GM21515 (cell line): Measurements from ENCODE around the gene CC2D2B.
"Not testable (repeated sequence)": the region's sequence is repeated elsewhere in the genome, so short reads cannot be mapped to it uniquely, and the experiment has no call there.

Source experiments
- ATAC-seq: cut with Tn5 transposase; IDR thresholded peaks from one replicate; pipeline ENCODE4 v1.9.1; 2021; ENCODE audit not compliant: unreplicated experiment

The CC2D2B gene

DNA sequence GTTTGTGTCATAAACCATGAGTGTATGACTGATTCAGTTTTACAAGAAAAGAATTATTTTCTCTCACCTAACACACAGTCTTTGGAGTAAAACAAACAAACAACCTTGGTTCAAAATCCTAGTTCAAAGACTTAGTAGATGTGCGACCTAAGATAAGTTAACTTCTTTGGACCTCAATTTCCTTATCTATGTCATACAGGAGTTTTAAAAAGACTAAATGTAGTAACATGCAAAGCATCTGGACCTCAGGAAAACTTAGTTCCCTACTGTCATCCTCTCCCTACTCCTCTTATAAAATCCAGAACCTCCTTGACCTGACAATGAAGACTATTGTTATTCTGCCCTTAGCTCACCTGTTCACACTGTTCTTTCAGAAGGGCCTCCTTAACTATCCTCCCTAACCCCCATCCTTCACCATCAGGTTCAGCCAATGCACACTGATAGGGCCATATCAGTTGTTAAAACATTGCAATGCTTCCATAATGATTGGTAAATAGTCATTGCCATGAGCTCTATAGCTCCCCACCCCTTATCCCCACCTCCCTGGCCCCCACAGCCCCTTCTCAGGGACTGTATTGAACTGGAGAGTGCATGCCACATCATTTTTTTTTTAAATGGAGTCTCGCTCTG is 106.8 kb downstream of the CC2D2B start:
- no peak for ATAC-seq

DNA sequence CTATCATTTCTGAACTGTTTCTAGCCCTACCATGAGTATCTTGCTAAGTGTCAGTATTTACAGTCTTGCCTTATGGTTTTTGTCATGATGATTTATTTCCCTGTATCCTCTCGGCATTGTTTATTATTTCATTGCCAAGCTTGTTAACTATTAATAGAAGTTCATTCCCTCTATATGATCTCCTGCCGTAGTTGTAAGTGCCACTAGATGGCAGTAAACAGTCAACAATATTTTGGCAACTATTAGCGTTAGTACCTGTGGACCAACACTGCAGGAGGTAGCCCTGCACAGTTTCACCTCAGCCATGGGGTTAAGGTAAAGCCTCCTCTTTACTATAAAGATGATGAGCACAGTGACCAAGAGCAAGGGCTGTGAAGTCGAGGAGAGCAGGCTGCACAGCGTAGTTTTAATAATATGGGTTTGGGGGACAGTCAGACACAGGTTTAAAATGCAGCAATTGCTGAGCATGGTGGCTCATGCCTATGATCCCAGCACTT is 109.5 kb downstream of the CC2D2B start:
- peak; percentile 79 for ATAC-seq

DNA sequence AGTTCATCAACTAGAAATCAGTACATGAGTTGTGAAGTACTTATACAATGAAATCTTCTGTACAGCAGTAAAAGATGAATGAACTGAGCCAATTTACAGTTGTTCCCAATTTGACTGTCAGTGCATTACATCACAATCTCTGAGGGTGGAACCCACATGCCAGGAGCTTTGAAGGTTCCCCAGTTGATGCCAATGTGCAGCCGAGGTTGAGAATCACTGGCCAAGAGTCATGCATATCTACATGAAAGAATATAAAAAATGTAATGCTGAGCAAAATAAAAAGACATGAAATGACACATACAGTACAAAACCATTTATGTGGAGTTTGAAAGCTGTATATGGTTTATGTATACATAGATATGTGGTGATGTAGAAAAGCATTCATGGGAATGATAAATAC is 113.6 kb downstream of the CC2D2B start:
- ATAC-seq, result no peak

DNA sequence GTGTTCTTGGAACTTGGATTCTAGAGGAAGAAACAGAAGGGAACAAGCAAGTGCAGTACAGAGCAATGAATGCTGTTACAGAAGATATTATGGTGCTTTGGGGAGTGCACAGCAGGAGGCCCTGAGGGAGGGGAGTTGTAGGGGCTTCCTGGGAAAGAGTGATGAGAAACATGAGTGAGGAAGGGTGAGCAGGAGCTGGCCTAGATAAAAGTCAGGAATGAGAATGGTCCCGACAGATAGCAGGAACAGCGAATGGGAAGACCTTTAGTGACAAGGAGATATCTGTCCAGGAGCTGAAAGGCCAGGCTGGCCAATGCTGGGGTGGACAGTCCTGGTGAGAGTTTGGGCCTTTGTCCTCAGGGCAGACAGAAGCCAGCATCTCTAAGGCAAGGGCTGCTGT is 115.0 kb downstream of the CC2D2B start:
- ATAC-seq, result no peak

DNA sequence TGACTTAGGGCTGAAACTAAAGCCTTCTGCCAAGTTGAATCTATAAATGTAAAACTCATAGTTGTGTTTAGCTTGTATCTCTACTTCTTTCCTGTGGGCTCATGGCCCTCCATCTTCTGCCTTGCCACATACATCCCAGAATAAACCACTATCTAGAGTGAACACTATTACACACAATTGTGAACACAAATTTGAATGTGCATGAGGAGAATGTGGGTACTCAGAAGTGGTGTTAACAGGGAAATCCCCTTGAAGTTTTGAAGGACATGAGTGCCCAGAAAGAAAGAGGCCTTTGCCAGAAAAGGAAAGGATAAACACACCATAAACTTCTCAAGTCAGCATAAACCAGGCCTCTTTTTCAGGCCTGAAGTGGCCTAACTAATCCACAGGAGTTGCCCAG is 115.4 kb downstream of the CC2D2B start:
- no peak for ATAC-seq

DNA sequence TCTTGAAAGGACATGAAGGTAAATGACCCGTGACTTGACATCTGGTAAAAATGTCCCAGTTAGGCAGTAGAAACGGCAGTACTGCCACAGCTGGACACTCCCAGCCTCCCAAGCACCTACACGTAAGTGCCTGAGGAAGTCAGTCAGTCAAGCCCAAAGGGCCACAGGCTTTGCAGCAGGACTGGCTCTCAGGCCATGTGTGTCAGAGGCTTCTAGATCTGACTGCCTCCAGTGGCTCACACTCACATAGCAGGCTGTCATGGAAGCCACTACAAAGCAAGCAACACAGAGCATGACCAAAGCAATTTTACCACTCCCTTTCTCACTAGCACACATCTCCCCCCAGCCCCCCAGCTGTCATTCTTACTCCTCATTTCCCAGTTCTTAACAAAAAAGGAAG is 117.8 kb downstream of the CC2D2B start:
- peak; percentile 51 for ATAC-seq

DNA sequence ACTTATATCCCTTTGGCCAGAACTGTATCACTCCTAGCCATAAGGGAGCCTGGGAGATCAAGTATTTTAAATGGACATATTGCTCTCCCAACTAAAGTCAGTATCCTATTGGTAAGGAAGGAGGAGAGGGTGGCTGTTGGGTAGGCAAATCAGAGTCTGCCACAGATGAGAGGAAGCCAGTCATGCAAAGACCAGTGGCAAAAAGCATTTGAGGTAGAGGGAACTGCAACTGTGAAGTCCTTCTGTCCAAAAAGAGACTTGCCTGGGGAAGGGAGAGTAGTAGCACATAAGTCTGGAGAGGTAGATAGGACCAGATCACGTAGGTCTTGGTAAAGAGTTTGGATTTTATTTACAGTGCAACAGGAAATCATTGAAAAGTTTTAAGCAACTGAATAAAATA is 126.8 kb downstream of the CC2D2B start:
- ATAC-seq, result no peak

DNA sequence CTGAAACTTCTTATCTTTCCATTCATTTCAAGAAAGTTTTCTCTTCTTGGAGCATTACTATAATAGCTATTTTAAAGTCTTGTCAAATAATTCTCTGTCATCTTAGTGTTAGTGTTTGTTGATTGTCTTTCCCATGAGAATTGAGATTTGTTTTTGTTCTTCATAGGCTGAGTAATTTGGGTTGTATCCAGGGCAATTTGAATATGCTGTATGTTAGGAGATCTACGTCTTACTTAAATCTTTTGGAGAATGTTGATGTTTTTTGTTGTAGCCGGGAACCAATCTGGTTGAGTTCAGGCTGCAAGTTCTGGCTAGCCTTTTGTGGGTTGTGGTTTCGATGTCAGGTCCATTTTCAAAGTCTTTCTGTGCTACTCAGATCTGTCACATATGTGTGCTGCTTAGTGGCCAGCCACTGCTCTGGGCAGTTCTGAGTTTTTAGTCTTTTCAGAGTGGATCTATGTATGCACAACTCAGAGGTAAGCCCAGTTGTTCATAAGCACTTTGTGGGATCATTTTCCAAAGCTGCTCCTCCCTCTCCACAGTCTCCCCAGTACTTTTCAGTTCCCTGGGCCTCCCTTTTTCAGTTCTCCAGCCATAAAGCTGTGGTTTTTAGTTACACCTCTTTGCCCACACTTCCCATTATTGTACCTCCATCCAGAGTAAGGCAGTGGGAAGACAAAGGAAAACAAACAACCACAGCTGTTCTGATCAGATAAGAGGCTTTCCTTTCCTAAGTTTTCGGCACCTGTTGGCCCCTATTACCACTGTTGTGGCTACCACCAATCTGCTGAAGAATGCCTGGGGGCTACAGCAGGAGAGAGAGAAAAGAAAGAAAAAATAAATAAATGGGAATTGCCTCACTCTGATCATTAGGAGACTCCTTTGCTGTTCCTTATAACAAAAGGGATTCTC is 131.0 kb downstream of the CC2D2B start:
- no peak for ATAC-seq

DNA sequence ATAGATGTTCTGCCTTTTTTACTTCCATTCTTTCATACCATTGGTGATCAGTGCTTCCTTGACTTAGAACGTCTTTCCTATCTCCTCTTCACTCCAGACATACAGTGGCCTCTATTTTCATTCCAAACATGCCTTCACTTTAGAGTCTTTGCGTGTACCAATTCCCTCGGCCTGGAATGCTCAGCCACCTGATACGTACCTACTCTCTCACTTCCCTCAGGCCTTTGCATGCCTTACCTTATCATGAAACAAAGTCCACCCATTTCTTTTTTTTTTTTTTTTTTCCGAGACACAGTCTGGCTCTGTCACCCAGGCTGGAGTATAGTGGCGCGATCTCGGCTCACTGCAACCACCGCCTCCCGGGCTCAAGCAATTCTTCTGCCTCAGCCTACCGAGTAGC is 133.4 kb downstream of the CC2D2B start:
- no peak for ATAC-seq

DNA sequence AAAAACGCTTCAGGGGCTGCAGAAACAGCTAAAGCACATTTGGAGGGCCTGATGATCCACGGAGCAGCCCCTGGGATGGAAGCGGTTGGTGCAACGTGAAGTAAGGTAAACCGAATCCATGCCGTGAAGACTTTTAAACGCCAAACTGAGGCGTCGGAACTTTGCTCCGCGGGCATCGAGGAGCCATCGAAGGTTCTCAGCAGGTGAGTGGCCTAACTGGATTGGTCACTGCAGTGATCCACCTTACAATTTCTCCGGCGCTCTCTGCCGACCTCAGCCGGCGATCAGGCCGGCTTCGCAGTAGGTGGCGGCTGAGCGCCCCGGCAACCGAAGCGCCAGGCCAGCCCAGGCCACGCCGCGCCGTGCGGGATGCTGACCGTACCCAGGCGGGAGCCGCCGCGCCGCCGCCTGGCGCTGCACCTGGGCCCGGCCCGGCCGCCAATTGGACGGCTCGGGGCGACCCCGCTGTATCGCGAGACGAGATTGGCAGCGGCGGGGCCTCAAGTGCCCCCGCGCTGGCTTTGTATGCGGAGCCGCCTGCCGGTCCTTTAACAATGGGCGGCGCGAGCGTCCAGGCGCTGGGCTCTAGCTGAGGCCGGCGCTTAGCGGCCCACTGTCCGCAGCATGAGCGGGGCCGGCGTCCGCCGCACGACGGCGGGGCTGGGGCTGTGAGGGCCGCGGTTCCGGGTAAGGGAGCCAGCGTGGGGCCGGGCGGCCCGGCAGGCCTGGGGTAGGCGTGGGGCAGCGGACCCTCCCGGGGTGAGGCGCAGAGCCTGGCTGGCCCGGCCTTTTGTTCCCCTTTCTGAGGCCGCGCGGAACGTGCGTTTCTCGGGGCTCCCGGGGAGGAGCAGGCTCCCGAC is 135.5 kb downstream of the CC2D2B start, which contains the start of gene CCNJ:
CCNJ (plus strand) TSS at position 551 of the 860 bp plus-strand sequence. CDS start 811 bp downstream, outside the sequence.
- ATAC-seq, result peak; percentile 83

DNA sequence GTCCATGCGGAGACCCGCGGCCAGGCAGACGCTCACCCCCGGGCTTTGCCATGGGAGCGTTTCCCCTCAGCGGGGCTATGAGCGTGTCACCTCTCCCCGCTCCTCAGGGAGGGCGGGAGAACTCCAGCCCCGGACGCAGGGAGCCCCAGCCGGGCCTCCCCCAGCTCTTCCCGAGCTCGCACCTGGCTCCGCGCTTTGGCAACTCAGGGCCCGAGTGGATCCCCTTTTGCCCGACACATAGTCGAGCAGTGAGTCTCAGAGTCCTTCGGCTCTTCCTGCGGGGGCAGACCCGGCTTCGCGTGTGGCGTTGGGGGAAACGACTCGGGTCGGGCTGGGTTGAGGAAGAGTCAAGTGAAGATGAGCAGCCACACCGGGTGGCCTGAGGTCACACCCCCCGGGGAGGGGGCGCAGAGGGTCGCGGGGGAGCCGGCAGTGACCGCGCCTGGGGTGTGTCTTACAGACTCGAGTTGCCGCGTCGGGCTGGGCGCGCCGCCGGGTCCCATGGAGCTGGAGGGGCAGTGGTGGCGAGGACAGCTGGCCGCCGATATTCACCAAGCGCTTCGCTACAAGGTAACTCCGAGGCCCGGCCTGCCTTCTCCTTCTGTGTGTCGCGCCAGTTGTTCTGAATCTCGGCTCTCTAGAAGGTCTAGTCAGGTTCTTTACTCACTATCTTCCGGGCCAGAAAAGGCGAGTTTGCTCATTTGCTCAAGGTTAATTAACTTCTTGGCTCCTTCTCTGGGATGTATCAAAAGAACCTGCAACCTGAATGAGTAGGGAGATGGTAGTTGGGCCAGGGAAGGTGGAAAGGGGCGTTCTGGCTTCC is 136.3 kb downstream of the CC2D2B start:
- peak; percentile 38 for ATAC-seq

DNA sequence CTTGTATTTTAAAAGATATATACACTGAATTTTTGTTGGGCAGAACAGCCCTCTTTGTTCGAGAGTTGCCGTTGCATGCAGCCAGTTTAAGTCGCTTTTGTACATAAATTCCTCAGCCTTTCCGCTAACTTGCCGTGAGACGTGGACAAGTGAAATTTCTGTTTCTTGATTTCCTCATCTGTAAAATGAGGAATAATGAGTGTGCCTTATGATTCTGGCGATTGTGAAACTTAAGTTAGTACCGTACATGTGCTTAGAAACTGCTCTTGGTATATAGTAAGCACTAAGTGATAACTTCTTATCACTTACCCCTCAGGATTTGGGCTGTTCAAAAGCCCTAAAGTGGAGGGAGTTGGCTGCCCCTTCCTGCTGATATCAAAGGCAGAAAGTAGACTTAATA is 137.0 kb downstream of the CC2D2B start:
- ATAC-seq, result no peak

DNA sequence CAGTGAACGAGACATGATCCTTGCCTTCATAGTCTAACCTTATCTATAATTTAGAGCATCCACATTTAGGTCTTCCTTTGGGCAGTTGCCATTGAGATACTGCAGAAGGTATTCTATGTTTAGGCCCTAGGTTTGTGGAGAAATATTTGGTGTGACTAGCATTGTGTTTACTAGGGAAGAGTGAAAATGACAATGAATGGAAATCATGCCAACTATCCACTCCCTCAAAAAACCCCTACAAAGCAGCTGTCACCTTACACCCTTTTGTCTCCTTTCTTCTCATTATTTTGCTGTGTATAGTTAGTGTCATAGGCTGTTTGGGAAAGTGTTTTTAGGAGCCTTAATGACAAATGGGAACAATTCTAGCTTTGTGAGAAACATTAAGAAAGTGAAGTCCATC is 138.8 kb downstream of the CC2D2B start:
- ATAC-seq, result no peak

DNA sequence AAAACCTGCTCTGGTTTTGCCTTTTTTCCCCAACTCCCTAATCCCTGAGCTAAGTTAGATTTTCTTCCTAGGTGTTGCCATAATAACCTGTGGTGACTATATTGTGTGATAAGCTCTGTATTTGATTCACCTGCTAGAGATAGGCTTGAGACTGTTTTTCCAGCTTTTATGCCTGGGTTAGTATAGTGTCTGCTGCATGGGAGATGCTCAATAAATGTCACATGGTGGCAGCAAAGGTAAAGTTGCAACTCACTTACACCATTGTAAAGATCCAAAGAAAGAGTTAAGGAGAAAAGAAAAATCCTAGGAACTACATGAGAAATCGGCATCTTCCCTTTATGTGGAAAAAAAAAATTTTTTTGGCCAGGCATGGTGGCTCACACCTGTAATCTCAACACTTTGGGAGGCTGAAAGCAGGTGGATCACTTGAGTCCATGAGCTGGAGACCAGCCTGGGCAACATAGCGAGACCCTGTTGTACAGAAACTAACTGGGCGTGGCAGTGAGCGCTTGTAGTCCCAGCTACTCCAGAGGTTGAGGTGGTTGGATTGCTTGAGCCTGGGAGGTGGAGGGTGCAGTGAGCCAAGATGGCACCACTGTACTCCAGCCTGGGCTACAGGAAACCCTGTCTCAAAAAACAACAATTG is 139.4 kb downstream of the CC2D2B start:
- no peak for ATAC-seq

DNA sequence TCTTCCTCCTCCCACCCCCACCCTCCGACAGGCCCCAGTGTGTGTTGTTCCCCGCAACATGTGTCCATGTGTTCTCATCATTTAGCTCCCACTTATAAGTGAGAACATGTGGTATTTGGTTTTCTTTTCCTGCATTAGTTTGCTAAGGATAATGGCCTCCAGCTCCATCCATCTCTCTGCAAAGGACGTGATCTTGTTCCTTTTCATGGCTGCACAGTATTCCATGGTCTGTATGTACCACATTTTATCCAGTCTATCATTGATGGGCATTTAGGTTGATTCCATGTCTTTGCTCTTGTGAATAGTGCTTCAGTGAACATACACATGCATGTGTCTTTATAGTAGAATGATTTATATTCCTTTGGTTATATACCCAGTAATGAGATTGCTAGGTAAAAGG is 140.2 kb downstream of the CC2D2B start:
- ATAC-seq, result not testable (repeated sequence)

DNA sequence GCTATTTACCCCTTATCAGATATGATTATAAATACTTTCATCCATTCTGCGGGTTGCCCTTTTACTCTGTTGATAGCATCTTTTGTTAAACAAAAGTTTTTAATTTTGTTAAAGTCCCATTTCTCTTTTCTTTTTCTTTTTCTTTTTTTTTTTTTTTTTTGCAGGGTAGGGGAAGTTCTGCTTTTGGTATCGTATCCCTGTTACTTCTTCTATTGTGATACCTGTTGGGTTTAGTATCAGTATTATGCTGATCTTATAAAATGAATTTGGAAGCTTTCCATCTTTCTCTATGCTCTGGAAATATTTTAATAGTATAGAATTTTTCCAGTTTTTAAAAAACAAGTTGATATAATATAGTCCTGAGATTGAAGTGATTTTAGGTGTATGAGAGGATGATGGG is 141.6 kb downstream of the CC2D2B start:
- no peak for ATAC-seq

DNA sequence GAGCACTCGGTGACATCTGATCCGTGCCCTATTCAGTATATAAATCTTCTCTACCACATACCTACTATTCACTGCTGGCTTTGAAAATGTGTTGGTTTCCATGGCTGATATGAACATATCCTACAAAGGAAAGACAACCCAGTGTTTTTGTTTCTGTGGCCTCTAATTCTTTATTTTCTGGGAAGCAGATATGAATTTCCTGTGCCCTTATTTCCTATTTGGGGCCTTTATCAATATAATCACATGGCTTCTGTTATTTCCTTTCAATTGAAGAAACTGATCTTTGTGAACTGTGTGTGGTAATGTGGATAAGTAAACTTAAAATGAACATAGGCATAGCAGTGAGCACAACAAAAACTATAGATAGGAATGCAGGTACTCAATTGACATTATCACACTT is 146.2 kb downstream of the CC2D2B start:
- no peak for ATAC-seq

DNA sequence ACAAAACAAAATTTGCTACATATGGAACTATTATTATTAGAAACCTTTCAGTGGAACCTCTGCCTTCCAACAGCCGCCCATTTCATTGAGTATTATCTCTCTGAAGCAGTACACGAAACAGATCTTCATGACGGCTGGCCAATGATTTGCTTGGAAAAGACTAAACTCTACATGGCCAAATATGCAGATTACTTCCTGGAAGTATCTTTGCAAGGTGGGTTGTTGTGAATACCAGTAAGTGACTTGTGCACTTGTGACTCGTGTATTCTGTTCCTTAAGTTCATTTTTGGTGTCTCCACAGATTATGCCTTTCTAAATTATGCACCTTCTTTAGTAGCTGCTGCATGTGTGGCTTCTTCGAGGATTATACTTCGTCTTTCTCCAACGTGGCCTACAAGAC is 149.0 kb downstream of the CC2D2B start:
- no peak for ATAC-seq

DNA sequence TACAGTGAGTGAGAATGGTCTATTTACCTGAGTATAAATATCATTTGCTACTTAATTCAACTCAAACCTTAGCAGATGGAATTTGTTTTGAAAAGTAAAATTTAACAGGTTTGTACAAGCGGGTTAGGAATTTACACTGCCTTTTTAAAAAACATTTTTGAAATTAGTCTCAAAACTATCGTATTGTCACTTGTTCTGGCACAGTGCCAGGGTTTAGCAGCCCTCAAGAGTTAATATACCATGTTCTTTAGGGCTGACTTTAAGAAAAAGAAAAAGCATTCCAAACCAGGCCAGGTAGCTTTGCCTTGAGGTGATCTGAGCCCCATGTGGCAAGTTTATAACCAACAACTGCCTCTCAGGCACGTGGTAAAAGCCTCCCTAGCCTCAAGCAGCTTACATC is 153.5 kb downstream of the CC2D2B start:
- no peak for ATAC-seq

DNA sequence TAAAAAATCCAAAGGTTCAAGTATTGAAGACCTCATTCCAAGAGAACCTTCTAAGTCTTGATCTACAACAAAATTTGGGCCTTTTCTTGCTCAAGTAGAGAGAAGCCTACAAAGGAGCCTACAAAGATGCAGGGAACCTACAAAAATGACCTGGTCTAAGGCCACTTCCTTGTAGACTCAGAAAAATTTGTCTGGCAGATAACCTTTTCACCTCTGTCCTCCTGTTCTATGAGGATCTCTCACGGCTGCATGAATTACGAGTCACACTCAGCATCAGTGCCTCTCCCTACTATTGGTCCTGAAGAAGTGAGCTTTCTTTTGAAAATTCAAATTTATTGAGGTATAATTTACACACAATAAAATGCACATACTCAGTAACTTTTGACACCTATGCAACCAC is 164.9 kb downstream of the CC2D2B start:
- ATAC-seq, result no peak
